Measurements from ENCODE around the gene MRRF. TPM values are rescaled to one million over a fixed set of nuclear protein-coding genes. Genes with fewer than 3 reads are reported as not detected.

Gene MRRF
- total RNA-seq, 1 experiment from 2014 or later: 37.9 TPM

GRCh38 chr9:122380293-122380692, 115.6 kb downstream of the MRRF start:
- DNase-seq (ENCODE audit: low read depth): no peak

Other genes starting within 250 kb of the MRRF start
- 3.9 and 4.7 TPM in 2 replicates for gene TTLL11, start 171.6 kb upstream of the MRRF start, total RNA-seq (2014; rRNA removed; shearing (Covaris generic))
- gene NDUFA8, start 105.1 kb upstream of the MRRF start, total RNA-seq (2014; rRNA removed; shearing (Covaris generic)): 69.3 and 93.4 TPM in 2 replicates
- gene MORN5, start 105.0 kb upstream of the MRRF start, total RNA-seq (2014; rRNA removed; shearing (Covaris generic)): not detected in 2 replicates
- gene LHX6, start 35.9 kb upstream of the MRRF start, total RNA-seq (2014; rRNA removed; shearing (Covaris generic)): 0.05 and 0.37 TPM in 2 replicates
- 12.6 and 18.1 TPM in 2 replicates for gene RBM18, start within 50 bp of the MRRF start, total RNA-seq (2014; rRNA removed; shearing (Covaris generic))
- 4.8 and 6.7 TPM in 2 replicates for gene PTGS1, start 106.1 kb downstream of the MRRF start, total RNA-seq (2014; rRNA removed; shearing (Covaris generic))
- gene OR1J1, start 213.0 kb downstream of the MRRF start, total RNA-seq (2014; rRNA removed; shearing (Covaris generic)): not detected in 2 replicates
- not detected in 2 replicates for gene OR1J2, start 245.9 kb downstream of the MRRF start, total RNA-seq (2014; rRNA removed; shearing (Covaris generic))

Data from M059J (cell line).